HG03469 (cell line): ENCODE data around the gene CDKN2B.
"Not testable (repeated sequence)": the region's sequence is repeated elsewhere in the genome, so short reads cannot be mapped to it uniquely, and the experiment has no call there.

ENCODE experiments used
- ATAC-seq: cut with Tn5 transposase; IDR thresholded peaks from one replicate; pipeline ENCODE4 v1.9.1; 2021; ENCODE audit warnings: mild to moderate bottlenecking, moderate library complexity, moderate number of reproducible peaks; ENCODE audit not compliant: unreplicated experiment

CDKN2B gene, protein sequence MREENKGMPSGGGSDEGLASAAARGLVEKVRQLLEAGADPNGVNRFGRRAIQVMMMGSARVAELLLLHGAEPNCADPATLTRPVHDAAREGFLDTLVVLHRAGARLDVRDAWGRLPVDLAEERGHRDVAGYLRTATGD

DNA sequence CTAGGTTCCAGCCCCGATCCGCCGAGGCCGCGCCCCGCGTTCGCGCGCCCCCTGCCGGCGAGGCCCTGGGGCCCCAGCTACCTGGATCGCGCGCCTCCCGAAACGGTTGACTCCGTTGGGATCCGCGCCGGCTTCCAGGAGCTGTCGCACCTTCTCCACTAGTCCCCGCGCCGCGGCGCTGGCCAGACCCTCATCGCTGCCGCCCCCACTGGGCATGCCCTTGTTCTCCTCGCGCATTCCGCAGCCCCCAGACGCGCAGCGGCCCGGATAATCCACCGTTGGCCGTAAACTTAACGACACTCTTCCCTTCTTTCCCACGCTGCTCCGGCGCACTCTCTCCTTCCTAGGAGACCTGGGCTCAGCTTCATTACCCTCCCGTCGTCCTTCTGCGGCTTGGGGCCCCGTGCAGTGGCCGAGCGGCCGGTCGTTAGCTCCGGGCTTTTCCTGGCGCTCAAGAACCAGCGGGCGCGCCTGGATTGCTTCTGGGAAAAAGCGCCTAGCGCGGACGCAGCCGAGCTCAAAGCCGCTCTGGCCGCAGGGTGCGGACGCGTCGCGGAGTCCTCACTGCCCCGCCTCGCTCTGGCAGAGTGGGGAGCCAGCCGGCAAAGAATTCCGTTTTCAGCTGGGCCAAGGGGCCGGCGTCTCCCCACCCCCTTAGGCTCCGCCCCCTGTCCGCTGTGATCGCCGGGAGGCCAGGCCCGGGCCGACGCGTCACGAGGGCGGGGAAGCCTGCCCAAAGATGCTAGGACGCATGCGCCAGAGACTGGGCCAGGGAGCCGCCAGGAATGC is at the start of gene CDKN2B:
Gene CDKN2B (minus strand): TSS at position 589 of the 789 bp plus-strand sequence. CDS start 352 bp downstream, at position 237.
- ATAC-seq: peak; percentile 83

DNA sequence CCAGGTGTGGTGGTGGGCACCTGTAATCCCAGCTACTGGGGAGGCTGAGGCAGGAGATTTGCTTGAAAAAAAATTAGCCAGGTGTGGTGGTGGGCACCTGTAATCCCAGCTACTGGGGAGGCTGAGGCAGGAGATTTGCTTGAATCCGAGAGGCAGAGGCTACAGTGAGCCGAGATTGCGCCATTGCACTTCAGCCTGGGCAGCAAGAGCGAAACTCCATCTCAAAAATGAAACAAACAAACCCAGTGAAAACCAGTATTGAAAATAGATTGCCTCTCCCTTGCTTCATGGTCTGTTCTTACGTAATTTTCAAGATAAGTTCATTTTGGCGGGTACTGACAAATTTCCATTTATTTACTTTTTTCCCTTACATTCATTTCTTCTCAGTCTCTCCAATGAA is 48.9 kb upstream of the CDKN2B start:
- not testable (repeated sequence) for ATAC-seq

DNA sequence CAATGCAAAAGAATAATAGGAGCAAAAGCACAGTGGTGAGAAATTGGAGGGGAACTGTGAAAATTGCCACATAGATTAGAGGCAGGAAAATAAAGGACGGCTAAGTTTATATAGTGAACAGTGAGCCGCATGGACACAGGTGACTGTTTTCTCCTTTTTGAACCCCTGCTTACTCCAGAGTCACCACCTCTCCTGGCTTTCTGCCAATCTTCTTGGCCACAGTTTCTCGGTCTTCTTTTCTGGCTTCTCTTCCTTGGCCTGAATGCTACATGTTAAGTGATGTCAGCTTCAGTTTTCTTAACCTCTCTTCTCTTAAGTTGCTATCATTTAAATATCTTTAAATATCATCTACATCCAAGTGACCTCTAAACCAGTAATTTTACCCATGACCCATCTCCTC is 47.3 kb upstream of the CDKN2B start:
- no peak for ATAC-seq

DNA sequence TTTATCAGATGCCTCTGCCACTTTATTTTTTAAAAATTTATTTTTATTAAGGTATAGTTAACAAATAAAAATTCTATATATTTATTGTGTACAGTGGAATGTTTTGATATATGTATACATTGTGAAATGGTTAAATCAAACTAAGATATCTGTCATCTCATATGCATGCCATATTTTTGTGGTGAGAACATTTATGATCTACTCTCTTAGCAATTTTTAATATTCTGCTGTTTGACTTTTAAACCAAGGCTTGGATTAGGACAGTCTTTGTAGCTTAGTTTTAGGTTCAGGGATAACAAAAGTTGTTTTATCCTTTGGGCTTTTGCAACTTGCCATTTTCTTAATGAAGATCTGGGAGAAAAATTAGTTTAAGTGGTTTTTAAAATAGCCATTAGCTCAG is 46.0 kb upstream of the CDKN2B start:
- no peak for ATAC-seq

DNA sequence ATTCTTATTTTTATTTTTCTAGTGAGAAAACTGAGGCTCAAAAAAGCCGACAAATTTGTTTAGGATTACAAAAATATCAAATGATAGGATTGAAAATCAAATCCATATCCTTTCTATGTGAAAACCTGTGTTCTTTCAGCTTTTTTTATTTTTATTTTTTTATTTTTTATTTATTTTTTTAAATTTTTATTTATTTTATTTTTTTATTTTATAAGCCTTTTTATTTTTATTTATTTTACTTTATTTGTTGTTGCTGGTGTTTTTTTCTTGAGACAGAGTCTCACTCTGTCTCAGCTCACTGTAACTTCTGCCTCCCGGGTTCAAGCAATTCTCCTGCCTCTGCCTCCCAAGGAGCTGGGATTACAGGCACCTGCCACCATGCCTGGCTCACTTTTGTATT is 45.4 kb upstream of the CDKN2B start:
- ATAC-seq: no peak

DNA sequence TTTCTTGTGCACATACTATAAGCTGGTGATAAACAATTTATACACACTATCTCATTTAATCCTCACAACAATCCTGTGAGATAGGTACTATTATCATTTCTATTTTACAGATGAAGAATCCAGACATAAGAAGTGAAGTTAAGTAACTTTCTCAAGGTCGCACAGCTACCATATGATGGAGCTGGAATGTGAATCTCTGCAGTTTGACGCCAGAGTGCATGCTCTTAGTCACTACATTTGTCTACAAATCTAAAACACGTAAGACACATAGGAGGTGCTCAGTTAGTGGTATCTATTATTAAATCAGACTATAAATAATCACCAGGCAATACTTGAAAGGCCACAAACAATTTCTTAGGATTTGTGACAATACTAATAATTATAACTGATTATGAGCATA is 45.0 kb upstream of the CDKN2B start:
- no peak for ATAC-seq

DNA sequence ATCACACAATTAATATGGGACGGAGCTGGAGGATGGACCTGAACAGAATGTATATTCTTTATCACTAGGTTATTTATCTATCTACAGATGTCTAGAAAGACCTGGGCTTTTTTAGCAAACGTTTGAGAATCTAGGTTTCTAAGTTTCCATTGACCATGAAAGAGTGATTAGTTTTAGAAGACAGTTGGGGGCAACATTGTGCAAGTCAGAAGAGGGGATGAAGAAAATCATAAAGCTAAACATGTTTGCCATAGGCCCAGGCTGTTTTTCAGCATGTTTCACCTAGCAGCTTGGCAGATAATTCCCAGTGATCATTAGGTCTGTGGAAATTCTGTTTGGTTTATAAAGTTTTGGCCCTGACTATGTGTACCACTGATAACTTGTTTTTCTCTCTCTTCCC is 44.1 kb upstream of the CDKN2B start:
- ATAC-seq: no peak

DNA sequence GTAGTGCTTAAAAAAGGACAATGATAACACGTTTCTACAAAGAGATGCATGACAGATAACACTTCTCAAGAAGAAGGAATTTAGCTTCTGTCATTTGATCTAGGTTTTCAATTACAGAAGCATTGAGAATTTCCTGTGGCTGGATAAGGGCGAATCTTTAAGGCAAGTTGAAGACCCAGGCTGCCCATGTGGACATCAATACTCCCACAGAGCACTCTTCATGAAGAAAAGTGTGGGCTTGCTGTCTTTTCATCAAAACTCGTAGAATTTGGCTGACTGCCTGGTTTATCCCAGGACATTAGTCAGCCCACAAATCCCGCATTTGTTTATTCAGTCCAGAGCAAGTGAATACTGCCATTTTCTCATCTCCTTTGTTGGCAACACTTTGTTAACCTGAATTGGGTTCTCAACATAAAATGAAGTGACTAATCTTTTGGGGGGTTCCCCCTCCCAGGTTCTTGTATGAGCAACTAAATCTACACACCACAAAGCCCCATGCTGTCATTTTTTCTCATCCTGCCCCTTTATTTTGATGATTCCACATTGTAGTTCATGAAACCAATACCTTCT is 43.4 kb upstream of the CDKN2B start:
- no peak for ATAC-seq

DNA sequence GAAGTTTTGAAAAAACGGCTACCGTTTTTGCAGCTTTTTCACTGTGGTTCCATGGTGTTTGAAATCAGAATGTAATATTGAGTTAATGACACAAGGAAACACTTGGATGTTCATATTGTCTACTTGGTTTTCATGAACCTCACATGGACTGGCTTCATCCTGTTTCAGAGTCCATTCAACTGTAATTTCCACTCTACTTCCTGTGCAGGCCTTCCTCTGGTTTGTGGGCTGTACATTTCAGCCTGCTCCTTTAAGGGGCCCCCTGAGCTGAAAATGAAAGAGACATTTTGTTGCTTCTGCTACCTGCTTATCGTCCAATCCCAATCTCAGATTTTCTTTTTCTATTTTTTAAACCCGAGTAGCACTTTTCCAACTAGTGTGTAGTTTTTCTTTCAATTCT is 41.8 kb upstream of the CDKN2B start:
- peak; percentile 63 for ATAC-seq

DNA sequence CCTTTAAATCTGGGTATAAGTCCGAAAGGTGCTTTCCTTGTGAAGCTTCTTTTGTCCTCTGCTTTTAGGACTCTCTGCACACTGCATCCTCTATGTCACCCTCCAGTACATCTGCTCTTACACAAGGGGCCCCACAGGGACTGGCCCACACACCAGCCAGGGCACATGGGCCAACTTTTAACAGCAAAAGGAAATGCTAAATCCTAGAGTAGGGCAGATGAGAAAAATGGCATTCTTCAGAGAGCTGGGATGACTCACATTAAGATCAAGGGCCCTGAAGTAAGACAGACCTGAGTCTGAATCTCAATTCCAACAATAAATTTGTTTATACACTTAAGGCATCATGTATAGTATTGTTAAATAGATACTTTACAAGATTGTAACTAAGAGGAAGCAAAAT is 40.3 kb upstream of the CDKN2B start:
- no peak for ATAC-seq

DNA sequence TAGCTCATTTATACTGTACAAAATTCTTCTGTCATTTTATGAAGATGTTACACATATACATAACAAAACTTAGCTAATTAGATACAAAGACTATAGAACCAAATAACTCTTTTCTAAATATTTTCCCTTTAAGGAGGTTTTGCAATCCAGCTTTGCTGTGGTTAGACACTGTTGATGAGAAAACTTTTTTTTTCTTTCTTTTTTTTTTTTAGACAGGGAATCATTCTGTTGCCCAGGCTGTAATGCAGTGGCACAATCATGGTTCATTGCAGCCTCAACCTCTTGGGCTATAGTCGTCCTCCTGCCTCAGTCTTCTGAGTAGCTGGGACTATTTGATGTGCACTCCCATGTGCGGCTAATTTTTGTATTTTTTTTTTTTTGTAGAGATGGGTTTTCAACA is 38.5 kb upstream of the CDKN2B start:
- no peak for ATAC-seq

DNA sequence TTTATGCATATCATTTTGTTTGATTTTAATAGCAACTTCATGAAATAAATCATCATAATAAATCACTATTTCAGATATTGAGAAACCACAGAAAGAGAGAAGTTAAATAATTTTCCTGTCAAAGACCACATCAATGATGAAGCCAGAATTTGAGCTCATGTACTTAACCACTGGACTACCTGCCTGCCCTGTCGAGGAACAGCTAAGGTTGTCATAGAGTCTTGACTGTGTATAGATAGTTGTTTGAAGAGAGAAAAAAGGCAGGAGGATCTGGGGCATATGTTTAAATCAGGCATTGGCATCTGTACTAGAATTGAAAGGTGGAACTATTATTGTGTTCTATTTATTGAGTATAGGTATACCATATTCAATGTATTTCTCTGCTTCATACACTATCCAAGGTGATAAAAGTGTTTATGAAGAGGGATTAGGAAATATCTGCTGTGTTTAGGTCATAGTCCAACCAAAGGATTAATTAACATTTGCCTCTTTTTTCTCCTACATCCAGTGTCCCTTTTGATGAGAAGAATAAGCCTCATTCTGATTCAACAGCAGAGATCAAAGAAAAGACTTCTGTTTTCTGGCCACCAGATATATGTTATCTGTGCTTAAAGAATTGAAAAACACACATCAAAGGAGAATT is 37.3 kb upstream of the CDKN2B start:
- no peak for ATAC-seq

DNA sequence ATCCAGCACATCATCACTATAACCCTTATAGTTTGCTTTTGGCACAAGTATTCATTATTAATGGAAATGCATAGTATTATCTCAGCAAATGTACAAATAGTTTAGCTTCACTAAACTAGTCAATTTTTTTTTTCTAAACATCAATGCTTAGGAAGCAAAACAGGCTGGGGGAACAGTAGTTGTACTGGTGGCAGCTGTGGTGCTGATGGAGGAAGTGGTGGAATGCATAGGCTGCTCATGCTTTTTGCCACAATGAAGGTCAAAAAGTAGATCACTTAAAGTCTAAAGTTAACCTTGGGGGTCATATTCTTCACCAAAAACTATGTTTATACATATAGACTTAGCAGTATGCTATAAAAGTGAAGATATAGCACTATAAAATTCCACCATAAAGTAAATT is 36.3 kb upstream of the CDKN2B start:
- ATAC-seq: no peak

DNA sequence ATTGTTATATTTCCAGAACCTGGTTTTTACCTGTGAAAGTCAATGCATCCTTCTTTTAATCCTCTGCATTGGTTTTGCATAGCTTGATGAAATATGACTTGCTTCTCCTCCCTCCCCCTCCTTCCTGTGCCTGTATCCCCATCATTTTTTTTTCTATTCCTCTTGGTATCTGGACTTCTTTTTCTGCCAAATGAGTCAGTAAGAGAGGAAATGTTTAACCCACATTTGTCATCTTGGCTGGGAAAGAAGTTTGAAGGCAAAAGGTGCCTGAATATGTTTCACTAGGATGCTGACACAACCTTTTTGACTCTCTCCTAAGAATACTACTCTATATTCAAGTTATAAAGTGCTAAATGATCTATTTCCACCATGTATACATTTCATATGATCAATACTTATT is 35.5 kb upstream of the CDKN2B start:
- no peak for ATAC-seq

DNA sequence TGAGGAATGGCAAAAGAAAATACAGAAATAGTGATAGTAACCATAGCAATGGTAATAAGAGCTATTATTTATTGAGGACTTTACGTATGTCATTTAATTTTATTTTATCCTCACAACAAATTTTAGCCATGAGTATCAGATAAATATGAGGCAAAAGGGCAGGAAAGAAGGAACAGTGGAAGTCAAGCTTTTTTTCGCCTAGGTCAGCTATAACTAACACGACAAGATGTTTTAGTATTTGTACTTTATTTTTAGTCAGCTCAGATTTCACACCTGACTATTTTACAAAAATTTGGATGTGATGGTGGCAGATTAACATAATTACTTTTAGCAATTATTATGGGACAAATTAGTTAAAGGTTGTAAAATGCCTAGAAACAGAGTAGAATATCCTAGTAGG is 34.8 kb upstream of the CDKN2B start:
- no peak for ATAC-seq

DNA sequence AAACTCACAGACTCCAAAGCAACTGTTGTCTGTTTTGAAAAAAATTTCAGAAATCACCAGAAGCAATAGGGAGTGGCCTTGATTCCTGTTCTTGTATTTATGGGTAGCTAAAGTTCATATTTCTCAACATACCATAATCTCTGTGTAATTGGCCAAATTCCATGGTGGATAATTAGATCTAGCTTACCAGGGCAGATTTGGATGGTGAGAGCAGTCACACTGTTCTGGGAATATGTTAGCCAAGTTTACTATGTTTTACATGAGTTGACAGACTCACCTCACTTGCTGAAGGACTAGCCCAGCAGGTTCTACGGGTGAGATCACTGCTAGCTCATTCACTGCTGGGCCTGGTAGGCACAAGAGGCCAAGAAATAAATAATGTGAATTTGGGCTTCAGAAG is 32.7 kb upstream of the CDKN2B start:
- ATAC-seq: no peak

DNA sequence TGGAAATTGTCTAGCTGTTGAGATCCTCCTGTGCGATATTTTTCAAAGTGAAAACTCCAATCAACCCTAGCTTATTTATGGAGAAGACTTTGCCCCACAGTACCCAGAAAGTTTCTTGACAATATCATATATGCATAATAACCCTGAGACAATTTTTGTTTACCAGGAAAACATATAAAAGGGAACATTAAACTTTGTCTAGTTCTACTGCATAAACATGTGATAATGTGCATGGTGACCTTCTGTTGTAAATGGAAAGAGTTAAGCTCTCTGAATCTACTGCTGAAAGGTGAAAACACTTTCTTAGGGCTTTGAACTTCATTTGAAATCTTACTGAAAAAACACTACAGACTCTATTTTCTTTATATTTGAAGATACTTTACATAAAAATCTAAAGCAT is 32.2 kb upstream of the CDKN2B start:
- ATAC-seq: no peak

DNA sequence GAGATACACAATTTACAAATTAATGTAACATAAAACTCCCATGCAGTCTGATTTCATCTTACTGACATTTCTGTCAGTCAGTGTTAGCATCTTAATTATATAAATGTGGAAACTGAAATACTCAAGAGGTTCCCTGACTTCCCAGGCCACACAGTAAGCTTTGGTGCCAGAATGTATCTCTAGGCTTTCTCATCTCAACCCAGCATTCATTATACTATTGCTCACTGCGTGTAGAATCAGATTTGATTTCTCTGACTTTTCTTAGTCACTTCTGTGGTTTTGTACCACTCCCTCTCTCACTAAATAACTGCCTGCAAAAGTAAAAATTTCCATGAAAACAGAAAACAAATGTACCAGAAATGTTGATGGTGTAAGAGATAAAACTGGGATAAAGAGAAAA is 31.7 kb upstream of the CDKN2B start:
- ATAC-seq: no peak

DNA sequence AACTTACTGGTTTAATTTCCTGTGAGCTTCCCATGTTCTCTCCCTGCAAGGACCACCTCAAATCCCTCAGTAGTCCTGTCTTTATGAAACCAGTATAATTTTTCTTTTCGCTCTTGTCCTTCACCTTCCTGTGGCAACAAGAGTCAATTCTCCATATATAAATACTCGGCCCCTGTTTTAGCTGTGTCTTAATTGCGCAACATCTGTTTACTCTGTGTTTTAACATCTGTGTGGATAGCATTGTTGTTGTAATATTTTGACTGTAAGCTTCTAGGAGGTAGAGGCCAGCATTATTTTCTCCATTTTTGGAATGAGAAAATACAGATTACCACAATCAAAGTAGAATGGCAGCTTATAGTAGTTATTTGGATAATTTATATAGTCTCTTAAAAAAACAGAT is 30.2 kb upstream of the CDKN2B start:
- ATAC-seq: no peak

DNA sequence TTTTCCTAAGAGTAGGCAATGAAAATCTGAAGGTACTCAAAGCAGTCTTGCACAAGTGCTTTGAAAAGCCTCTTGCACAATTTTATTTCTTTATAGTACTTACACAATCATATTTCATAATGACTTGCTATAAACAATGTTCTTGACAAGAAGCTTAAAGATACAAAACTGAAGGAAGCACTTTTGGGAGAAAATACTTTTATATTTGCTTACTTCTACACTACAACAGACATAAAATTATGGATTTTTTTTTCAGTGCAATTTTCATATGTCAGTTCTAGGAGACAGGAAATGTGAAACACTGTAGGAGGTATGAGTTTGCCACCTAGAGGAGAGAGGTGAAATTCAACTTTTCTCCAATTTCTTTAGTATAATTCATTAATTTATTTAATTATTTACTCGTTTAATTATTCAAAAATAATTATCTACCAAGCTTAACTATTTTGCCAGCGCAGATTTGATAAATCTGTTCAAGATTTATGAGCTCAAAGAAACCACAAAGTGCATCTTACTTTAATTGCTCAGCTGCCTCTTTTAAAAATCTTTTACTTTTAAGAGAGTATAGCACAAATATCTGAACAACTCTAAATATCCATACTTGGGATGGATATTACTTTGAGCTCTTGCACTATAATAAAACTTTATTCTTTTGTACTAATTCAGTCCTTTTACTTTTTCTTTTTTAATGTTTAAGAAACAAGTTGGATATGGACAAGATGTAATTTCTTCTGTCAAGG is 29.0 kb upstream of the CDKN2B start:
- ATAC-seq: no peak

DNA sequence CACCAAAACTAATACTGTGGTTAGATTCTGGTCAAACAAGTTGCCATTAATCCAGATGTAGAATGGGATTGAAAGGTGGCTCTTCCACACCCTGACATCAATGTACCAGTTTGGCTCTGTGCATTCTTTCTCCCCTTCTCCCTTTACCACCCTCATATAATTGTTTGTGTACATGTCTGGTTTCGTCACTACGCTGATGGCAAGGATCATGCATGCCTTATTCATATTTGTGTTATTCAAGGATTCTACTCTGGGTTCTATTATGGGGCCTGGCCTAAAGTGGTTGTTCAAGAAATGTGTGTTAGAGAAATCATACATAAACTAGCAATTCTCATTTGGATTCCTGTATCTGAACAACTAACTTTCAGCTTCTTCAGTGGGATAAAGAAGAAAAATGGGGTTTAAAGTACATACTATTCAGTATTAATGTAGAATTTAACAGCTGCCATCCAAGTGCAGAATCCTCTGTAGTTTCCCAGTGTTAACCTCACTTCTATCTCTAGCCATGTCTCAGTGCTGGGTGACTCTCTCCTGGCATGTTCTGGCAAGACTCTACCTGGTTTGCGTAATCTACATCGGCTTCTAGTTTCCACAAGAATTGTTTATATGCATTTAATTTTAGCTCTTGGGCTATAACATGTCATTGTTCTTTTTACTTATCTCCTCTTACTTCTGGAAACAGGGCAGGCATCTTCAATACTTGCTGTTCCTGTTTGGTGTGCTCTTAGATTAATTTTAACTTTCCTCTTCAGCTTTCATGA is 27.9 kb upstream of the CDKN2B start:
- ATAC-seq: no peak
